Measurements from ENCODE around the gene MSL3B.

MSL3B gene

GRCh38 chr2:233832414-233832813 lies 35.8 kb downstream of the MSL3B start:
- DNase-seq = no peak

DNA sequence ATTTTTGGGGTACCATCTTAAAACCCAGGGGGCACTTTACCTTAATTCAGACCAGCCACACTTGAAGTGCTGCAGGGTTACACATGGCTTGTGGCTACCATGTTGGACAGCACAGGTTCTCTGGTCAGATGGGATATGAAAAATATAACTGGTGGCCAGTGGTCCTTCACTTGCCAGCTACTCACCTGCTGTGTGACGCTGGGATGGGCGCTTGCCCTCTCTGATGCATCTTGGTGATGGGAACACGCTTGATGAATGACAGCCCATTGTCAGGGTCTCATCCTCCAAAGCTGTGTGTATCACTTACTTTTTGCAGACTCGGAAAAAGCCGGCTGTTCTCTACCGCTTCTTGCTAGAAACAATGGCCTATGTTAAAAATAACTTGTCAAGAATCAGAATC lies 36.3 kb downstream of the MSL3B start:
- no peak for DNase-seq

- no peak for DNase-seq
Observed at GRCh38 chr2:233831011-233831721, 37.0 kb downstream of the MSL3B start.

- DNase-seq = no peak
Observed at GRCh38 chr2:233830111-233830802, 37.9 kb downstream of the MSL3B start.

DNA sequence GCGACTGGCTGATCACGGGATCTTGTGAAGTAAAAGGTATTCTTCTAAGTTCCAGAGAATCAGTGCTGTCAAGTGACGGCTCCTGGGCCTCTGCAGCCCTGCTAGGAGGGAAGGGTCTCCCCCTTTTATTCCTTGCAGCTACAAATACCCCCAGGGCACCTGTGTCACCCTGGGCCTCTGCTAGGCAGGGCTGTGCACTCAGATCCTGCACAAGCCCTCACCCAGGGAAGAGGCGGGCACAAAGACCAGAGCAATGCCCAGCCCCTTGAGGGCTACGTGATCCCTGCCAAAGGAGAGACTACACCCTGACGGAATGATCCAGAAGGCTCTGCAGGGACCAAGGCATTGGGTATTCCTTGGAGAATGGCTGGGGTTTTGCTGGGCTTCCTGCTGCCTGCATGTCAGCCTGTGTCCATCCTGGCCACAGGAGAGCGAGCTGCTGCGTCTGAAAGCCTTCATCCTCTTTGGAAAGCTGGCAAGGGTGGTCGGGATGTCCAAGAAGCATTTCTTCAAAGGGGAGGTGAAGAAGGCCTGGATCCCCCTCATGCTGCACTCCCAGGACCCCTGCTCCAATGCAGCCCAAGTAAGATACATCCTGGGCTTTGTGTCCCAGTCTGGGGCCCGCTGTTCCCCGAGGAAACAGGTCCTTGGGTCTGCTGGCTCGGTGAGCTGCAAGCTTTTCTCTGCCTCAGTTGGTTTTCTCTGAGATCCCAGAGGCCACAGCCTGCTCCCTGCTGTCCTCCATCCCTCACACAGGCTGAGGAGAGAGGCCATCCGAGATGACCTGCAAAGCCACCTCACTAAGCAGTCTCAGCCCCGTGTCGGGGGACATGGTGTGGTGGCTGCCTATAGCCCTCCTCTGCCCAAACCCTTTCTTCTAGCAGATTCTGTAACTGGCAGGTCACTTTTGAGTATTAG lies 38.7 kb downstream of the MSL3B start:
- no peak for DNase-seq

DNA sequence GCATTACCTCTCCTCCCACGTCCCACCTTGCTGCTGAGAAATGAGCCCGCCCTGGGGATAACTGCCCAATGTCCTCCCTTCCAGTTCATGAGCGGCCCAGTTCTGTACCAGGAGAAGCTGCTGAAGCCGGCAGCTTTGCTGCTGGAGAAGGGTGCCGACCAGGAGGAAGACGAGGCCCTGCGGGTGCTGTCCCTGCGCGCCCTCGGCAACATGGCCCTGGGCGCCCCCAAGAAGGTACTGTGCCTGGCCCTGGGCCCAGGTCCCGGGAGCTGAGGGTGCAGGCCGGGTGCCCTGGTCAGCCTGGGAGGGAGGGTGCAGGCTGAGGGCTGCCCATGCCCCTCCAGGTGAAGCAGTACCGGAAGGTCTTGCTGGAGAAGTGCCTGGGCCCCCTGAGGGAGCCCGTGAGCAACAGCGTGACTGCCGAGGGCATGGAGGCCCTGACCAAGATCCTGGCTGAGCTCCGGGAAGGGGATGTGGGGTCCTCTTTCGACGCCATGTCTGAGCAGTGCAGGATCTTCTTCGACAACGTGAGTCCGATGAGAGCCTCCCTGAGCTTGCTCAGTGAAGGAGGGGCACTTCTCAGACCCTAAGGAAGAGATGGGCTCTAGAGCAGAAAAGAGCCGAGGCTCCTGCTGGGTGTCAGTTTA lies 39.5 kb downstream of the MSL3B start:
- no peak for DNase-seq

- DNase-seq = no peak
Observed at GRCh38 chr2:233824373-233824772, 43.8 kb downstream of the MSL3B start.

- DNase-seq = no peak
Observed at GRCh38 chr2:233823731-233824121, 44.5 kb downstream of the MSL3B start.

DNA sequence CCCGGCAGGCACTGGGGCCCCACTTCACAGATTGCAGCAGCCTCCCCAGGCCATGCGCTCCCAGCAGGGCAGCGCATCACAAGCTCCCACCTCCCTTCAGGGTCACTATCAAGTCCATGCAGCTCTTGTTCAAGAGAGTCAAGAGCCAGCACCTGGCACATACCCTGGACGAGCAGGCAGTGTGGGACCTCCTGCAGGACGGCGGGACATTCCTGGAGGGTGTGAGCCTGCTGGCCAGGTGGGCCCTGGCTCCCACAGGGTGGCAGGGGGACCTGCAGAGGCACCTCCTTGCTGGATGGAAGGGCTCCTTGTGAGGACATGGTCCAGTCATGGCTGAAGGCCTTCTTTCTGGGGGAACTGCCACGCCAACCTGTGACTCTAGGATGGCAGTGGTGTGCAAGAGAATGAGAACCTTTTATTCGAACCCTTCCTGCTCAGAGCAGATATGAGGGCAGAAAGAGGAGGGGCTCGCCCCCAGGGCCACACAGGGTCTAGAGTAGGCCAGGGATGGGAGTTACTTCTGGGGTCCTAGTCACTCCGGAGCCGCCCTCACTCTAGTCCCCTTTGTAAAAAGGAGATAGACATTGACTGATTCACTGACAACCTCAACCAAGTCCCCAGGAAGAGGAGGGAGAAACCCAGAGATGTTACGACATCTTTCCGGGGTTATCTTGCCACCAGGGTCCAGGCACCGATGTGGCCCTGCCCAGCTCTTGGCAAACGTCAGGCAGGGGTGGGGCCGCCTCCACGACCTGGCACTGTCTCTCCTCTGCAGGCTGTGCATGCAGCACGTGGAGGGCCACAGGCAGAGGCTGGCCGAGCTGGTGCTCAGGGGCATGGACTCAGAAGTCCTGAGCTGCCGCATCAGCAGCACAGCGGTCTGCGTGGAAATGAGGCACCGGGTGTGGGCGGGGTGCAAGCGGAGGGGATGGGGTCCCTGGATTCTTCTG lies 45.1 kb downstream of the MSL3B start:
- DNase-seq = no peak

DNA sequence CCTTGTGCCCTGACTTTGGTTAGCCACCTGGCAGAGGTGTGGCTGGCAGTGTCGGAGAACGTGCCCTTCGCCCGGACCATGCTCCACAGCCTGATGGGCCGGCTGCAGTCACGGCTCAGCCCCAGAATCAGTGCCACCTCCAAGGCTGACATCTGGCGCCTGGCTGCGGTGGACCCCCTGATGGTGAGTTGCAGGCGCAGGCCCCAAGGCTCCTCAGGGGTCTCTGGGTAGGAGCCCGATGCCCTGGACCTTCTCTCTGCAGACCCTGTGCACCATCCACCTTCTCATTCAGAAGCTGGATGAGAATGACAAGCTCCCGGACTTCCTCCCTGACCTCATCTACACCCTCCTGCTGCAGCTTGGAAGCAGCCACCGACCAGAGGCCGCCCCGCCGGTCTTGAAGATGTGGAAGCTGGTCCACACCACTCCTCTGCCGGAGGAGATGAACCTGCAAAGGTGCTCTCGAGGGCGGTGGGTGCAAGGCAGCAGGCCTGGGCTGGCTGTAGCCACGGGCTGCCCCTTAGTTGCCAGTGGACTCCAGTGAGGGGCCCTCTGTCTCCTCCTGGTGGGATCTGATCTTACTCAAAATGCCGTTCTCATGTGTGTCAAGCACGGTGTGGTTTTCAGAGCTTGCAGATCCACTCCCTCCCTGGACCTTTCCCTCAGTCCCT lies 46.0 kb downstream of the MSL3B start:
- DNase-seq = no peak

DNA sequence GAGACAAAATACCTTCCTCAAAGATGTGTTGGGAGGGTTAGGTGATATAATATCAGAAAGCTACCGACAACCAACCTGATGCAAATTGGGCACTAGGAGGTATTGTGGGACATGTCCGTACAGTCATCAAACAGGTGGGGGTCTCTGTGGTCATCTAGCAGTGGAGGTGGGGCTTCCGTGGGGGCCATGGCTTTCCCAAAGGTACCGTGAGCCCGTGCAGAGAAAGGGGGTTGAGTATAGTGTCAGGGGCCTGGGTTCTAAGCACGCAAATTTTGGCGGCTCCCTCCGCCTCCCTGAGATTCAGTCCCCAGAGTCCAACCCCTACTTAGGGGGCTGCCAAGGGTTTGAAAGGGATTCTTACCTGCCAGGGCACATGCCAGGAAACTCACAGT lies 46.5 kb downstream of the MSL3B start:
- no peak for DNase-seq

- no peak for DNase-seq
Observed at GRCh38 chr2:233821196-233821595, 47.0 kb downstream of the MSL3B start.

DNA sequence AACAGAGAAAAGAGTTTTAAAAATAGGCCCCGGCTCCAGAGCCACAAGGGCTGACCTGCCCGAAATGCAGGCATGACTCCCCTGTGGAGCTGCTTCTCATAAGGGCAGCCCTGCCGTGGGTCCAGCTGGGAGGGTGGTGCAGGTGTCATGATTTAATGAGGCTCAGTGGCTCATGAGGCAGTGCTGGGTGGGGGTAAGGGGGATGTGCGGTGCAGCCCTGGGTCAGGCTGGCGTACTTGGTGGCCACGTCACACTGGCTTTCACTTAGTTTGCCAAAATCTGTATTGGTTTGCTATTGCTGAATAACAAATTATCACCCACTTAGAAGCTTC lies 47.4 kb downstream of the MSL3B start:
- no peak for DNase-seq

GRCh38 chr2:233819884-233820773 lies 48.1 kb downstream of the MSL3B start:
- no peak for DNase-seq

DNA sequence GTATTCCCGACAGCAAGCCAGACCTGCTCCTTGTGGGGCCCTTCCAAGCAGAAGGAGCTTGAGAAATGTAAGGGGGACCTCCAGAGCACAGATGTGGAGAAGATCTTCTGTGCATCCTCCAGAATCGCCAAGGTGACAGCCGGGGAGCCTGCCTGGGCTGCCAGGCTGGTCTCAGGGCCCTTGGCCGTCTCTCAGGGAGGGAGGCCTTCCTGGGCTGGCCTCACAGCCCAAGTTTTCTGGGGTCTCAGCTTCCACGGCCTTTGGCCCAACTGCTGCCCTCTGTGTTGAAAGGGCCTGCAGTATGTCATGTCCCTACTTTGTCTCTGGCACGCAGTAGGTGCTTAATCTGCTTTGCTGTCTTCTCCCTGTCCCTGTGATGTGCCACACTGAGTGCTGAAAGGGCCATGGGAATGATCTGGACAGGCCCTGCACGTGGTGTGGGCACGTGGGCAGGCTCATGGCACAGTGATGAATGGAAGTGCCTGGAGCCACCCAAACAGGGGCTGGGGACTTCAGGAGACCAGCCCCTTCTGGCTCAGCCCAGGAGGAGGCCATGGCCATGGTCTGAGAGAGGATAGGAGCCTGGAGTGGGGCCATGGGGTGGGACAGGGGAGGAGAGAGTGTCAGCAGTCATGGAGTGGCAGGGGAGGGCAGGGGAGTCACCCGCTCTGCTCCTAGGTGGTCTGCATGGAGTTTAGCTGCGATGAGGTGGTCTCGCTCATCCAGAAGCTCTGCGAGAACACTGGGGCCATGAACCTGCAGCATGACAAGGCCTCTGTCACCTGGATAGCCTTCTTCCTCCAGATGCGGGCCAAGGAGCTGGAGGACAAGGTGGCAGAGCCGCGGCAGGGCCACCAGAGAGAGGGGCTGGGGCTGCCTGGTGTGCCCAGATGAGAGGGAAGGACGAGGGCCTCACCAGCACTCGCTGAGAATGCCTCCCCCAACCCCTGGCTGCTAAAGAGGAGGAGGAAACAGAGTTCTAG lies 49.3 kb downstream of the MSL3B start:
- no peak for DNase-seq

DNA sequence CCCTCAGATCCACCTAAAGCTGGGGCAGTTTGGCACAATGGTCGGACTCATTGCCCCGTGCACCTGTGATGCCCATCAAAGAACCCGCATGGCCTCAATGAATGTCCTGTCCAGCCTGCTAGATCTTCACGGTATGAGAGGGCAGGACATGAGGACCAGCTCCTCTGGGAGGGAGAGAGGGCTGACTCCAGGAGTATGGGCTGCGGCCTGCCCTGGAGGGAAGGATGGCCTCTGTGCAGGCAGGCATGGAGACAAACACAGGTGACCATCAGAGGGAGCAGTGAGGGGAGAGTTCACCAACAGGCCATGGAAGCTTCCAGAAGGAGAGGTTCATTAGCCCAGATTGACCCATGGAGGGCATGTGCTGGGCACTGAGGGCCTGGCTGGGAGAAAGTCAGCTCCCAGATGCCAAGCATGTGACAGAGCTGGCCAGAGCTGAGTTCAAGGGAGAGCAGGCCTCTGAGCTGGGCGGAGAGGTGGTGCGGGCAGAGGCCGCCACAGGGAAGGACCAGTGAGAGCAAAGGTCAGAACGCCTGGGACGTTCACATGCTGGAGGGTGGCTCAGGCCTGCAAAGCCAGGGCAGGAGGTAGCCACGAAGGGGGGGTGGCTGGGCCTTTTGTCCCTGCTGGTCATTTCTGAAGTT lies 50.1 kb downstream of the MSL3B start:
- DNase-seq = no peak

GRCh38 chr2:233817361-233817911 lies 50.8 kb downstream of the MSL3B start:
- DNase-seq = no peak

DNA sequence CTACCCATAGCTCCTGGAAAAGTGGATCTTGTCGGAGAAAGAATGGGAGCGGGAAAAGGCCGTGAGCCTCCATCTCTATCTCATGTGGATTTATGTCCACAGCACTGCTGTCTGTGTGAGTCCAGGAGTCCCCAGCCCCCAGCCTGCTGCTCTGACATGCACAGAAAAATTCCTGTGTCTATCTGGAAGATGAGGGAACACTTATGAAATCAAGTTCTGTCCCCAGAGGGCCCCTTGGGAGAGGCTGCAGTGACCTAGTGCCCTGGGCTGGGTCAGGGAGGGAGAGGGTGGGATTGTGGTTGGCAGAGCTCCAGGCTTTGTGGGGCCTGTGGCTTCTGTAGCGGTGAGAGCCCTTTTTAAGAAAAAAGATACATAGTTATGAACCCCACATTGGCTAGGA lies 51.4 kb downstream of the MSL3B start:
- DNase-seq = no peak

All from effector CD4-positive, alpha-beta T cell (primary cell).